Panc1 (cell line): ENCODE results near the gene SGMS1.
"Not testable (repeated sequence)": the region's sequence is repeated elsewhere in the genome, so short reads cannot be mapped to it uniquely, and the experiment has no call there.

Source experiments
- CTCF ChIP-seq: fragments of 450-650 bp; IDR thresholded peaks from 2 replicates; pipeline ENCODE4 v1.5.1; 2017; ENCODE audit warnings: mild to moderate bottlenecking
- SIN3A ChIP-seq: IDR thresholded peaks from 2 replicates; pipeline ENCODE4 v1.6.1; 2012; ENCODE audit warnings: low read depth, mild to moderate bottlenecking, low read length, moderate library complexity, borderline replicate concordance; ENCODE audit not compliant: insufficient read depth
- TCF7L2 ChIP-seq: IDR thresholded peaks from 2 replicates; pipeline ENCODE4 v1.6.1; 2011; ENCODE audit warnings: mild to moderate bottlenecking, low read depth, low read length, inconsistent platforms

DNA sequence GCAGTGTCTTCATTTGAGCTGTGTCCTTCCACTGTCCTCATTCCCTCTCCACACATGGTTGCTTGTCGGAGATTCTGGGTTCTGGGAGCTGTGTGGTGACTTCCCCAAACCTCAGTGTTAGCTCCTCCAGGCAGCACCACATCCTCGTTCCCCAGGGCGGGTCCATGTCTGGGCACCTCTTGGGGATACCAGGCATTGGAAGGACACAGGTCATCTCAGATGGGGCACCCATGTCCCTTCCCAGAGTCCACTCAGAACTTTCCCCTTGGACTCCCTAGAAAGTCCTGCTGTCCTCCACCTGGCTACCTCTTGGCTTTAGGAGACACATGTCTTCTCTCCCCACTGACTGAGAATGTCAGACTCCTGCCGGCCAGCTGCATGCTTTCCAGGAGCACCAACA is 37.8 kb upstream of the SGMS1 start:
- not testable (repeated sequence) for TF ChIP-seq CTCF, SIN3A, TCF7L2
